ENCODE results near the gene CRY1. TPM values are rescaled to one million over a fixed set of nuclear protein-coding genes. Genes with fewer than 3 reads are reported as not detected.

CRY1 gene
- total RNA-seq, 1 experiment from 2014 or later = 23.1 TPM

GRCh38 chr12:107045186-107045585, 48.2 kb downstream of the CRY1 start:
- ChIA-PET POLR2A (no interaction called here), CTCF (no interaction called here)
- no peak overlapping the region for H3K27ac Mint-ChIP-seq
- H3K27me3 Mint-ChIP-seq (ENCODE audit: low read depth) = no peaks in the 10 kb centered on the region
- H3K9me3 Mint-ChIP-seq = peaks cover 27% of the 10 kb centered on the region
- ATAC-seq = no peak
- no peaks in the 10 kb centered on the region for H3K4me1 Mint-ChIP-seq
- H3K4me3 Mint-ChIP-seq = no peak overlapping the region
- peaks cover 4% of the 10 kb centered on the region for H3K36me3 Mint-ChIP-seq
- DNase-seq (ENCODE audit: low spot score) = no peak
- TF ChIP-seq NR2C2 (CRISPR knock-in tag; IDR thresholded peaks at IDR 0.05) = no peak
- TF ChIP-seq FOXP4 (CRISPR knock-in tag; IDR thresholded peaks at IDR 0.05) = no peak
- no peak for TF ChIP-seq IRF1 (CRISPR knock-in tag; IDR thresholded peaks at IDR 0.05)
- TF ChIP-seq ZNF416 (CRISPR knock-in tag; IDR thresholded peaks at IDR 0.05) = no peak
- TF ChIP-seq GTF2I (CRISPR knock-in tag; conservative IDR thresholded peaks at IDR 0.05) = no peak
- TF ChIP-seq E2F4 (CRISPR knock-in tag; IDR thresholded peaks at IDR 0.05; ENCODE audit: borderline replicate concordance, low read depth) = no peak
- no peak for TF ChIP-seq USF2 (CRISPR knock-in tag; IDR thresholded peaks at IDR 0.05)
- TF ChIP-seq TEAD4 (CRISPR knock-in tag; IDR thresholded peaks at IDR 0.05) = no peak
- no peak for TF ChIP-seq ATF6 (CRISPR knock-in tag; IDR thresholded peaks at IDR 0.05)
- no peak for TF ChIP-seq MAX (CRISPR knock-in tag; IDR thresholded peaks at IDR 0.05)
- TF ChIP-seq ZNF138 (CRISPR knock-in tag; conservative IDR thresholded peaks at IDR 0.05) = no peak
- no peak for TF ChIP-seq ZNF232 (CRISPR knock-in tag; IDR thresholded peaks at IDR 0.05)
- TF ChIP-seq KAT7 (CRISPR knock-in tag; IDR thresholded peaks at IDR 0.05; ENCODE audit: borderline replicate concordance) = no peak
- no peak for TF ChIP-seq AFF4 (CRISPR knock-in tag; IDR thresholded peaks at IDR 0.05; ENCODE audit: borderline replicate concordance)
- TF ChIP-seq ZNF532 (CRISPR knock-in tag; IDR thresholded peaks at IDR 0.05; ENCODE audit: borderline replicate concordance) = no peak
- TF ChIP-seq ZBTB21 (CRISPR knock-in tag; IDR thresholded peaks at IDR 0.05; ENCODE audit: borderline replicate concordance) = no peak
- no peak for TF ChIP-seq STAT6 (CRISPR knock-in tag; conservative IDR thresholded peaks at IDR 0.05; ENCODE audit: low read depth)
- no peak for TF ChIP-seq CBFB (CRISPR knock-in tag; IDR thresholded peaks at IDR 0.05; ENCODE audit: low read depth)
- TF ChIP-seq JAZF1 (CRISPR knock-in tag; IDR thresholded peaks at IDR 0.05) = no peak

Data from WTC11 (cell line).